DND-41 (cell line): ENCODE data around the gene CENPS.
"Not testable (repeated sequence)": the region's sequence is repeated elsewhere in the genome, so short reads cannot be mapped to it uniquely, and the experiment has no call there.

Source experiments
- ATAC-seq: fragments of 200-7000 bp; cut with Tn5 transposase; 3 replicates; pipeline ENCODE4 v1.9.1; 2021; ENCODE audit warnings: low read depth; ENCODE audit not compliant: insufficient read depth
- DNase-seq: peaks from one replicate; pipeline ENCODE4 v3.0.0-alpha.2; 2020
- H2AFZ ChIP-seq: 2 replicates; pipeline ENCODE4 v1.6.0; 2012; ENCODE audit warnings: low read depth, low read length
- H3K27ac ChIP-seq: 2 replicates; pipeline ENCODE4 v1.5.1; 2012; ENCODE audit warnings: low read length, inconsistent platforms
- H3K27me3 ChIP-seq: fragments of 200-600 bp; sonication (generic); 2 replicates; pipeline ENCODE4 v1.6.0; 2012; ENCODE audit warnings: low read length, mild to moderate bottlenecking, inconsistent platforms; ENCODE audit not compliant: insufficient read depth, poor library complexity
- H3K36me3 ChIP-seq: 2 replicates; pipeline ENCODE4 v1.5.1; 2012; ENCODE audit warnings: low read length, inconsistent platforms; ENCODE audit not compliant: insufficient read depth
- H3K4me1 ChIP-seq: 2 replicates; pipeline ENCODE4 v1.5.1; 2012; ENCODE audit warnings: mild to moderate bottlenecking, low read length; ENCODE audit not compliant: insufficient read depth
- H3K4me2 ChIP-seq: 2 replicates; pipeline ENCODE4 v1.6.0; 2012; ENCODE audit warnings: mild to moderate bottlenecking, moderate library complexity, low read length, inconsistent platforms; ENCODE audit not compliant: insufficient read depth
- H3K4me3 ChIP-seq, 2 experiments: fragments of 200-600 bp in 1 of 2; shearing (Covaris generic) in 1 of 2; 2 replicates each; pipeline ENCODE4 v1.5.1; 2012 to 2016; ENCODE audit warnings: inconsistent platforms in 2 of 2, low read length in 2 of 2, mild to moderate bottlenecking in 2 of 2, low read depth in 1 of 2, moderate library complexity in 1 of 2
- H3K79me2 ChIP-seq: 2 replicates; pipeline ENCODE4 v1.6.0; 2012; ENCODE audit warnings: low read length, inconsistent platforms; ENCODE audit not compliant: insufficient read depth
- H3K9ac ChIP-seq: 2 replicates; pipeline ENCODE4 v1.6.0; 2012; ENCODE audit warnings: low read depth, mild to moderate bottlenecking, inconsistent platforms, low read length, moderate library complexity
- H3K9me3 ChIP-seq: 2 replicates; pipeline ENCODE4 v1.5.1; 2012; ENCODE audit warnings: low read length, moderate library complexity, mild to moderate bottlenecking, inconsistent platforms; ENCODE audit not compliant: insufficient read depth, severe bottlenecking
- H4K20me1 ChIP-seq: 2 replicates; pipeline ENCODE4 v1.6.0; 2012; ENCODE audit warnings: low read length; ENCODE audit not compliant: insufficient read depth
- CTCF ChIP-seq: IDR thresholded peaks from 2 replicates; pipeline ENCODE4 v1.5.1; 2012; ENCODE audit warnings: borderline replicate concordance, low read length, moderate library complexity, mild to moderate bottlenecking; ENCODE audit not compliant: poor library complexity, severe bottlenecking; ENCODE audit errors: extremely low read depth
- EZH2 ChIP-seq: IDR thresholded peaks from 3 replicates; pipeline ENCODE4 v1.6.1; 2012; ENCODE audit warnings: borderline replicate concordance, low read depth, mild to moderate bottlenecking, moderate library complexity, low read length, inconsistent platforms; ENCODE audit not compliant: severe bottlenecking

The CENPS gene

GRCh38 chr1:10426535-10426848, 3.7 kb upstream of the CENPS start:
- not testable (repeated sequence) for H3K27ac ChIP-seq, H3K4me3 ChIP-seq, H2AFZ ChIP-seq, ATAC-seq, H3K36me3 ChIP-seq, H4K20me1 ChIP-seq, H3K9me3 ChIP-seq, H3K4me2 ChIP-seq, DNase-seq, H3K9ac ChIP-seq, H3K27me3 ChIP-seq
- Histone ChIP-seq H3K4me1 (peaks cover 28% of the 10 kb centered on the region), H3K79me2 (peaks cover 13% of the 10 kb centered on the region)

GRCh38 chr1:10428984-10429383, 1.2 kb upstream of the CENPS start:
- Histone ChIP-seq H3K27ac (no peak overlapping the region), H3K4me1 (peaks cover 47% of the 10 kb centered on the region), H3K4me3 (no peak overlapping the region), H2AFZ (no peak overlapping the region), H3K4me2 (0 out of 2 replicates have a peak overlapping the region, but pooled peaks have one; percentile 92), H3K9me3 (no peaks in the 10 kb centered on the region), H3K9ac (0 out of 2 replicates have a peak overlapping the region, but pooled peaks have one; percentile 63), H3K79me2 (peaks cover 25% of the 10 kb centered on the region), H4K20me1 (no peaks in the 10 kb centered on the region), H3K36me3 (peaks cover 4% of the 10 kb centered on the region), H3K27me3 (no peaks in the 10 kb centered on the region)
- DNase-seq (no peak), ATAC-seq (no peak)
- TF ChIP-seq CTCF (peak; percentile 4), EZH2 (no peak)

DNA sequence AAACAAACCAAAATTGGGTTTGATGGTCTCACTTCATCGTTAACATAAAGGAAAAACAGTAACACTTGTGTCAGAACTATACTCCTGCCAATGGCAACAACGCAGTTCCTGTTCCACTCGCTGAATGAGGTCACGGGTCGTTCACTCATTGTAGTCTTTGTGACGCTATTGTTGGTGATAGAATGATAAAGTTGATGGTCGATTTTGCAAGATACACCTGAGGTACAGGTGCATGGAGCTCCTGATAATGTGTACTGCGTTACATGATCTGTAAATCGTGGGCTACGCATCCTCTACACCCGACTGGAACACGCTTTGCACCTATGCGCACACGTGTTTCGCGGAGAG, 391 bp upstream of the CENPS start:
- H3K4me2 ChIP-seq: peak overlapping the region; percentile 92
- no peaks in the 10 kb centered on the region for H3K9me3 ChIP-seq
- peaks cover 5% of the 10 kb centered on the region for H3K36me3 ChIP-seq
- no peak for TF ChIP-seq CTCF
- TF ChIP-seq EZH2: no peak
- peaks cover 25% of the 10 kb centered on the region for H3K79me2 ChIP-seq
- DNase-seq: no peak
- peak overlapping the region; percentile 32 to 72; a peak in 3 of 4 replicates for H3K4me3 ChIP-seq
- peak overlapping the region; percentile 84 for H2AFZ ChIP-seq
- no peak for ATAC-seq
- no peaks in the 10 kb centered on the region for H3K27me3 ChIP-seq
- H3K27ac ChIP-seq: peak overlapping the region; percentile 91
- peaks cover 47% of the 10 kb centered on the region for H3K4me1 ChIP-seq
- no peaks in the 10 kb centered on the region for H4K20me1 ChIP-seq
- H3K9ac ChIP-seq: peak overlapping the region; percentile 63

DNA sequence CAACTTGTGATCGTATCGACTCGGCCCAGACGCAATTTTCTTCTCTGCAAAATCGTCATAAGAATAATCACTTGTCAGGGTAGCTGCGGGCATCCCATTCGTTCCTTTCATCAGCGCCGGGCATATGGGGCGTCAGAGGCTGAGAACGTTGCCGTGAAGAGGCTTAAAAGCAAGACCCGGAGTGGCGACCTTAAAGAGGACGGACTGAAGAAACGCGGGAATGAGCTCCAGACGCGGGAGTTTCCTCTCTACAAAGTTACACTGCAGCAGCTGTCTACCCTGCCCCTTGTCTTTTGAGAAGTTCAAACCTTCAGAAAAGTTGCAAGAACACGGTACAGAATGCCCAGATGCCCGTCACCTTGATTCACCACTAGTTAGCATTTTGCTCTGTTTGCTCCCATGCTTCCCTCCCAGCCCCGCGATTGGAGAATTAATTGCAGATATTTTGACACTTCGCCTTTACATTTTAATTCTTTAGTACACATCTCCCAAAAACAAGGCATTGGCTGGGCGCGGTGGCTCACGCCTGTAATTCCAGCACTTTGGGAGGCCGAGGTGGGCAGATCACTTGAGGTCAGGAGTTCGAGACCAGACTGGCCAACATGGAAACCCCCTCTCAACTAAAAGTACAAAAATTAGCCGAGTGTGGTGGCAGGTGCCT, 967 bp downstream of the CENPS start:
- Histone ChIP-seq H2AFZ (peak overlapping the region; percentile 84), H3K9ac (peak overlapping the region; percentile 63), H3K9me3 (no peaks in the 10 kb centered on the region), H3K4me2 (peak overlapping the region; percentile 92), H3K27me3 (no peaks in the 10 kb centered on the region), H3K27ac (peak overlapping the region; percentile 91), H3K4me3 (peak overlapping the region; percentile 32 to 72), H3K79me2 (peaks cover 25% of the 10 kb centered on the region), H3K4me1 (peaks cover 47% of the 10 kb centered on the region), H4K20me1 (no peaks in the 10 kb centered on the region), H3K36me3 (peaks cover 5% of the 10 kb centered on the region)
- peak; percentile 37 for DNase-seq
- TF ChIP-seq EZH2 (no peak), CTCF (peak; percentile 5)
- ATAC-seq: 0 out of 3 replicates have a peak, but pooled peaks have one; percentile 7
